HepG2 (cell line): Measurements from ENCODE around the gene MTMR4. TPM values are rescaled to one million over a fixed set of nuclear protein-coding genes. Genes with fewer than 3 reads are reported as not detected.

Source experiments
- ATAC-seq: fragments of 200-7000 bp; cut with Tn5 transposase; 3 replicates; pipeline ENCODE4 v1.9.1; 2020; ENCODE audit warnings: mild to moderate bottlenecking, moderate library complexity
- BruUV-seq: library from RNA; stranded (reverse); fragments of 400-500 nt; replicated peaks from 2 replicates; lab custom pipeline; 2021; lab: Mats Ljungman, UMichigan
- CTCF ChIA-PET: fragments of 300-600 bp; formaldehyde crosslinking; extraction: SDS; loops from one replicate; lab custom pipeline; 2021; ENCODE audit warnings: low total read pairs, inconsistent platforms, low intra/inter-chr PET ratio; lab: Yijun Ruan, JAX
- POLR2A ChIA-PET: fragments of 350-600 bp; sonication (Branson Sonifier 250); formaldehyde crosslinking; loops from one replicate; lab custom pipeline; 2020; ENCODE audit warnings: antibody characterized with exemption, inconsistent platforms; lab: Yijun Ruan, JAX
- DNase-seq: peaks from one replicate; pipeline ENCODE4 v3.0.0-alpha.2; 2015; ENCODE audit warnings: low spot score
- FAIRE-seq: peaks from 3 replicates; lab custom pipeline; 2011; peaks lifted over from hg19 to GRCh38; lab: Jason Lieb, UNC
- H2AFZ ChIP-seq: one replicate; pipeline ENCODE4 v1.6.1; 2011; ENCODE audit warnings: low read length, inconsistent platforms
- H3K27ac ChIP-seq: fragments of 300-600 bp; 3 replicates; pipeline ENCODE4 v1.8.0; 2011; ENCODE audit warnings: mixed run types, mild to moderate bottlenecking, mixed read lengths, low read length, inconsistent platforms; ENCODE audit not compliant: insufficient read depth; ENCODE audit errors: extremely low read length
- H3K27me3 ChIP-seq, 2 experiments: fragments of 200-600 bp in 1 of 2; 2 replicates in 1 of 2; 3 replicates in 1 of 2; pipeline versions ENCODE4 v1.6.0 to v1.8.0; 2011; ENCODE audit warnings: low read length in 2 of 2, mild to moderate bottlenecking in 2 of 2, moderate library complexity in 2 of 2, inconsistent platforms in 1 of 2; ENCODE audit not compliant: insufficient read depth in 2 of 2, control insufficient read depth in 1 of 2
- H3K36me3 ChIP-seq, 2 experiments: fragments of 200-600 bp in 1 of 2; replicated peaks in 1 of 2; 2 replicates in 1 of 2; 3 replicates in 1 of 2; pipeline versions ENCODE4 v1.5.1 to v1.8.0; 2011; ENCODE audit warnings: low read length in 2 of 2, inconsistent platforms in 1 of 2; ENCODE audit not compliant: insufficient read depth in 2 of 2, control insufficient read depth in 1 of 2
- H3K4me1 ChIP-seq: 2 replicates; pipeline ENCODE4 v1.5.1; 2012; ENCODE audit warnings: low read length, inconsistent platforms; ENCODE audit not compliant: insufficient read depth
- H3K4me2 ChIP-seq: 2 replicates; pipeline ENCODE4 v1.6.0; 2011; ENCODE audit warnings: low read depth, low read length, inconsistent platforms
- H3K4me3 ChIP-seq, 3 experiments: fragments of 200-600 bp in 1 of 3; sonication (generic), shearing (Covaris generic) in 1 of 3; replicated peaks in 1 of 3; 2 replicates each; pipeline ENCODE4 v1.5.1; 2011 to 2016; ENCODE audit warnings: low read length in 3 of 3, inconsistent platforms in 2 of 3, low read depth in 2 of 3, mild to moderate bottlenecking in 2 of 3, control low read depth in 1 of 3, mixed read lengths in 1 of 3; ENCODE audit not compliant: insufficient read depth in 1 of 3
- H3K79me2 ChIP-seq: one replicate; pipeline ENCODE4 v1.6.1; 2011; ENCODE audit warnings: low read length, inconsistent platforms; ENCODE audit not compliant: insufficient read depth
- H3K9ac ChIP-seq: 2 replicates; pipeline ENCODE4 v1.6.0; 2011; ENCODE audit warnings: mild to moderate bottlenecking, low read depth, low read length, inconsistent platforms; ENCODE audit not compliant: insufficient read depth
- H3K9me3 ChIP-seq: 2 replicates; pipeline ENCODE4 v1.5.1; 2012; ENCODE audit warnings: mild to moderate bottlenecking, low read length
- H4K20me1 ChIP-seq: 2 replicates; pipeline ENCODE4 v1.6.0; 2011; ENCODE audit warnings: inconsistent platforms, mild to moderate bottlenecking, low read length, moderate library complexity; ENCODE audit not compliant: insufficient read depth
- MAFK ChIP-seq, 2 experiments: IDR thresholded peaks in 1 of 2; conservative IDR thresholded peaks in 1 of 2; 2 replicates each; pipeline ENCODE4 v1.6.1; 2011; ENCODE audit warnings: improper control_type of control experiment in 2 of 2, low read length in 2 of 2
- MAX ChIP-seq: IDR thresholded peaks from 2 replicates; pipeline ENCODE4 v1.6.1; 2012; ENCODE audit warnings: inconsistent platforms
- PREB ChIP-seq: sonication (generic); formaldehyde crosslinking; IDR thresholded peaks from 2 replicates; pipeline ENCODE4 v1.4.0; 2020; ENCODE audit warnings: missing genetic modification reagents
- RBM22 ChIP-seq: fragments of 200-400 bp; formaldehyde crosslinking; optimal IDR thresholded peaks from 2 replicates; pipeline ENCODE3; 2017; ENCODE audit warnings: mild to moderate bottlenecking, low read length, moderate library complexity
- ZBTB7A ChIP-seq: sonication (generic); formaldehyde crosslinking; IDR thresholded peaks from 2 replicates; pipeline ENCODE4 v1.8.0; 2022; ENCODE audit warnings: mild to moderate bottlenecking, missing genetic modification reagents
- ZNF274 ChIP-seq: sonication (generic); formaldehyde crosslinking; IDR thresholded peaks from 2 replicates; pipeline ENCODE4 v1.5.1; 2020; ENCODE audit warnings: mild to moderate bottlenecking, missing genetic modification reagents
- ZNF547 ChIP-seq: sonication (generic); formaldehyde crosslinking; IDR thresholded peaks from 2 replicates; pipeline ENCODE4 v1.5.1; 2020; ENCODE audit warnings: mild to moderate bottlenecking, missing genetic modification reagents
- ZNF772 ChIP-seq: sonication (generic); formaldehyde crosslinking; IDR thresholded peaks from 2 replicates; pipeline ENCODE4 v1.5.0; 2020; ENCODE audit warnings: mild to moderate bottlenecking, missing genetic modification reagents
- ZNF839 ChIP-seq: sonication (generic); formaldehyde crosslinking; IDR thresholded peaks from 2 replicates; pipeline ENCODE4 v1.4.0; 2020; ENCODE audit warnings: missing genetic modification reagents, mild to moderate bottlenecking, borderline replicate concordance
- ZSCAN21 ChIP-seq: sonication (generic); formaldehyde crosslinking; IDR thresholded peaks from 2 replicates; pipeline ENCODE4 v1.8.0; 2022; ENCODE audit warnings: mild to moderate bottlenecking, missing genetic modification reagents, moderate library complexity, borderline replicate concordance
- WGBS: methylation state at CpG from one replicate; pipeline ENCODE4 v1.1.6; 2017; ENCODE audit warnings: low lambda C conversion rate; 5-methylcytosine and 5-hydroxymethylcytosine counted together
- in situ Hi-C: cut with HindIII; loops from 2 replicates; pipeline ENCODE4 v1.10.0; 2017; ENCODE audit warnings: low pct_unique_long_range_greater_than_20kb; ENCODE audit not compliant: extremely low pct_ligation_motif_present
- intact Hi-C: fragments of 100-400 bp; cut with micrococcal nuclease; formaldehyde crosslinking; loops from one replicate; pipeline ENCODE4 v1.10.0; 2022; ENCODE audit not compliant: unreplicated experiment
- polyA plus RNA-seq, 8 experiments: library from polyadenylated mRNA; depleted of rRNA in 3 of 8; stranded (reverse) in 7 of 8; unstranded in 1 of 8; fragments of >200 nt; fragmentation: Illumina TruSeq in 4 of 8; extraction: Trizol in 4 of 8; gene quantifications; 2 replicates each; pipeline versions ENCODE4 v1.2.1 to v1.2.3, GENCODE V29; 2011 to 2016; ENCODE audit warnings: low read depth in 4 of 8, missing spikeins in 1 of 8, mixed read lengths in 1 of 8; ENCODE audit not compliant: insufficient read depth in 1 of 8
- total RNA-seq, 5 experiments: library from RNA; depleted of rRNA; stranded (reverse); fragments of >200 nt; fragmentation: Illumina TruSeq; extraction: Trizol; gene quantifications; 2 replicates each; pipeline ENCODE4 v1.2.3, GENCODE V29; 2016; ENCODE audit warnings: low read depth in 1 of 5

The MTMR4 gene
- total and polyA plus RNA-seq, 2 of the 13 experiments (the other 11 are each of a cell fraction or from before 2014, with no cell fraction given): 62.5 to 65.1 TPM

- H3K4me1 ChIP-seq: peaks cover 33% of the 10 kb centered on the region
- H3K27ac ChIP-seq: no peak overlapping the region
- ChIA-PET POLR2A (interaction anchor here (0.6 kb wide), 1 partner anchor 14 kb away, joined by 3 read pairs; no protein-coding TSS in a partner anchor), CTCF (interaction anchor here (1.4 kb wide), 1 partner anchor 66 kb away, joined by 4 read pairs; no protein-coding TSS in a partner anchor)
- H3K9ac ChIP-seq: no peak overlapping the region
- no peaks in the 10 kb centered on the region; a peak in 2 of 5 replicates for H3K27me3 ChIP-seq
- 0 out of 2 replicates have a peak, but pooled peaks have one; percentile 39 for TF ChIP-seq ZNF274 (CRISPR knock-in tag)
- TF ChIP-seq ZNF839 (CRISPR knock-in tag): 0 out of 2 replicates have a peak, but pooled peaks have one; percentile 39
- TF ChIP-seq MAX: no peak
- no peak for TF ChIP-seq MAFK (conservative IDR thresholded peaks at IDR 0.05 in 1 of 2, IDR thresholded peaks at IDR 0.05 in 1 of 2; ENCODE audit: low read length in 2 of 2)
- no peak for TF ChIP-seq ZBTB7A
- no peak for TF ChIP-seq RBM22
- no peak for TF ChIP-seq ZNF772 (CRISPR knock-in tag)
- TF ChIP-seq ZNF547 (CRISPR knock-in tag): 0 out of 2 replicates have a peak, but pooled peaks have one; percentile 28
- no peak for TF ChIP-seq ZSCAN21 (CRISPR knock-in tag)
- TF ChIP-seq PREB (CRISPR knock-in tag): no peak
- no peaks in the 10 kb centered on the region for H4K20me1 ChIP-seq
- FAIRE-seq (no peak), DNase-seq (no peak), ATAC-seq (no peak)
- no peak overlapping the region for H3K4me3 ChIP-seq
- WGBS: 48% methylated on average over 8 of the region's 10 CpGs
- intact Hi-C loops (loop anchor here (1.0 to 5.0 kb wide), 2 partner anchors 138 to 191 kb away; no protein-coding TSS in a partner anchor), in situ Hi-C loops (no loop called here)
- no peak overlapping the region for H2AFZ ChIP-seq
- no peaks in the 10 kb centered on the region for H3K36me3 ChIP-seq
- H3K9me3 ChIP-seq: no peaks in the 10 kb centered on the region
- peaks cover 2% of the 10 kb centered on the region for H3K79me2 ChIP-seq
- no peak overlapping the region for H3K4me2 ChIP-seq
- BruUV-seq: no TSS peak
Observed at GRCh38 chr17:58521680-58522079, 7.2 kb upstream of the MTMR4 start.
